ENCODE measurements around the gene DAGLA. TPM values are rescaled to one million over a fixed set of nuclear protein-coding genes. Genes with fewer than 3 reads are reported as not detected.

DAGLA gene
- total RNA-seq, 3 donors from 2014 or later (not counting 1 experiment from before 2014, with no cell fraction given), result 0.18 to 0.48 (median 0.38) TPM

DNA sequence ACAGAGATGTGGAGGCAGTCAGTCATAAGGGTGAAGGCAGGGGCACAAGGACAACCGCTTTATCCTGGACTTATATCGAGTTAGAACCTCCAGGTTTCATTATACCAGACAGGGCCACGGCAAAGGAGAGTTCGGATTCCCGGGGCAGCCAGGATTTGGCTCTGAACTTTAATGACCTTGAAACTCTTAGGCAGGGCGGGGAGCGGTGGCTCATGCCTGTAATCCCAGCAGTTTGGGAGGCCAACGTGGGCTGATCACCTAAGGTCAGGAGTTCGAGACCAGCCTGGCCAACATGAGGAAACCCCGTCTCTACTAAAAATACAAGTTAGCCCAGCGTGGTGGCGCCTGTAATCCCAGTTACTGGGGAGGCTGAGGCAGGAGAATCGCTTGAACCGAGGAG is 71.2 kb downstream of the DAGLA start:
- DNase-seq, result no peak
- 91% methylated on average over 14 of the region's 14 CpGs for WGBS (ENCODE audit: insufficient coverage)
- H3K4me3 ChIP-seq (ENCODE audit: low read length), result no peak overlapping the region
- peaks cover 20% of the 10 kb centered on the region for H3K4me1 ChIP-seq (ENCODE audit: control insufficient read depth, insufficient read depth, low read length)
- H3K27me3 ChIP-seq (ENCODE audit: control insufficient read depth, insufficient read depth, low read length), result peaks cover 13% of the 10 kb centered on the region
- Mint-ChIP-seq H3K4me1 (peaks cover 9 to 24% of the 10 kb centered on the region in 2 donors), H3K27me3 (ENCODE audit: low read depth in 2 of 2) (peaks cover 8 to 25% of the 10 kb centered on the region in 2 donors), H3K27ac (no peak overlapping the region), H3K9me3 (no peaks in the 10 kb centered on the region), H3K36me3 (no peaks in the 10 kb centered on the region), H3K4me3 (peak overlapping the region; percentile 13)
- no peaks in the 10 kb centered on the region for H3K36me3 ChIP-seq (ENCODE audit: control insufficient read depth, insufficient read depth, low read length)
- TF ChIP-seq, protein P1, sequence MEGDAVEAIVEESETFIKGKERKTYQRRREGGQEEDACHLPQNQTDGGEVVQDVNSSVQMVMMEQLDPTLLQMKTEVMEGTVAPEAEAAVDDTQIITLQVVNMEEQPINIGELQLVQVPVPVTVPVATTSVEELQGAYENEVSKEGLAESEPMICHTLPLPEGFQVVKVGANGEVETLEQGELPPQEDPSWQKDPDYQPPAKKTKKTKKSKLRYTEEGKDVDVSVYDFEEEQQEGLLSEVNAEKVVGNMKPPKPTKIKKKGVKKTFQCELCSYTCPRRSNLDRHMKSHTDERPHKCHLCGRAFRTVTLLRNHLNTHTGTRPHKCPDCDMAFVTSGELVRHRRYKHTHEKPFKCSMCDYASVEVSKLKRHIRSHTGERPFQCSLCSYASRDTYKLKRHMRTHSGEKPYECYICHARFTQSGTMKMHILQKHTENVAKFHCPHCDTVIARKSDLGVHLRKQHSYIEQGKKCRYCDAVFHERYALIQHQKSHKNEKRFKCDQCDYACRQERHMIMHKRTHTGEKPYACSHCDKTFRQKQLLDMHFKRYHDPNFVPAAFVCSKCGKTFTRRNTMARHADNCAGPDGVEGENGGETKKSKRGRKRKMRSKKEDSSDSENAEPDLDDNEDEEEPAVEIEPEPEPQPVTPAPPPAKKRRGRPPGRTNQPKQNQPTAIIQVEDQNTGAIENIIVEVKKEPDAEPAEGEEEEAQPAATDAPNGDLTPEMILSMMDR (IDR thresholded peaks at IDR 0.05), result no peak
- intact Hi-C loops (cut with micrococcal nuclease), result no loop called here
- no peak for ATAC-seq
- no peaks in the 10 kb centered on the region for H3K9me3 ChIP-seq (ENCODE audit: control insufficient read depth, insufficient read depth, low read length)
- no peak overlapping the region for H3K27ac ChIP-seq (ENCODE audit: low read length)

DNA sequence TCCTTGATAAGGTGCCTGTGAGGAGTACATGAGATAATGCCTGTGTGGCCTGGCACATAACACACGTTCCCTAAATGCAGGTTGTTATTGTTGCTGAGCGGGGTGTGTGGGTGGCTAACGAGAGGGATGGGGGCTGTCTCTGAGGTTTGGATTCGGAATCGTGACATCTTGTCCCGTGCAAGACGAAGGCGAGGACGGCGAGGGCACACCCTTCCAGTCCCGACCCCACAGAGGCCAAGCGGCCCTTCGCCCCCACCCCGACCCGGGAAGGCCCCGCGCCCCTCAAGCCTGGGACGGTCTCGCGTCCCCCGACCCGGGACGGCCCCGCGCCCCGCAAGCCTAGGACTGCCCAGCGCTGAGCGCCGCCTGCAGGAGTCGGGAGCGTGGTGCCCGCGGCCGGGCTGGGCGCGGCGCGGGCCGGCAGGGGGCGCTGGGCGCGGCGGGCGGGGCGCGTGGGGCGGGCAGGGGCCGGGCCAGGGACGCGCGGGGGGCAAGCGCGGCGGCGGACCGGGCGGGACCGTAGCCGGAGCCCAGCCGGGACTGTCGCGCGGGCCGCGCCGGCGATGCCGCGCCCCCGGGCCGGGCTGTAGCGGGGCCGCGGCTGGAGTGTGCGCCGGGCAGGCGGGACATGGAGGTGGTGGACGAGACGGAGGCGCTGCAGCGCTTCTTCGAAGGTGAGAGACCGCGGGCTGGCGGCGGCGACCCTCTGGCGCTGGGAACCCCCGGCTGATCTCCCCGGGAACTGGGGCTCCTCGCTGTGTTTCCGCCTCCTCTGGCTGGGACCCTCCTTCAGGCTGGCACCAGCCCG is 72.1 kb downstream of the DAGLA start, which contains the start of gene MYRF:
Gene MYRF (plus strand): TSS at position 520 of the 808 bp plus-strand sequence. CDS start 109 bp downstream, at position 629.
- Histone ChIP-seq H3K27me3 (ENCODE audit: control insufficient read depth, insufficient read depth, low read length) (peaks cover 13% of the 10 kb centered on the region), H3K27ac (ENCODE audit: low read length) (no peak within 1 kb of the TSS), H3K4me3 (ENCODE audit: low read length) (peak within 1 kb of the TSS; percentile 23), H3K9me3 (ENCODE audit: control insufficient read depth, insufficient read depth, low read length) (no peaks in the 10 kb centered on the region), H3K36me3 (ENCODE audit: control insufficient read depth, insufficient read depth, low read length) (no peaks in the 10 kb centered on the region), H3K4me1 (ENCODE audit: control insufficient read depth, insufficient read depth, low read length) (peaks cover 25% of the 10 kb centered on the region)
- 4% methylated on average over 93 of the region's 93 CpGs for WGBS (ENCODE audit: insufficient coverage)
- peaks cover 9 to 27% of the 10 kb centered on the region in 2 donors for H3K4me1 Mint-ChIP-seq
- no peaks in the 10 kb centered on the region for H3K9me3 Mint-ChIP-seq
- peak; percentile 86 to 87 (median 86) for ATAC-seq
- DNase-seq, result peak; percentile 69 to 74
- peak within 1 kb of the TSS; percentile 64 to 78 for H3K27ac Mint-ChIP-seq
- intact Hi-C loops (cut with micrococcal nuclease), result no loop called here
- TF ChIP-seq, protein P1 (IDR thresholded peaks at IDR 0.05), result peak; percentile 36
- H3K4me3 Mint-ChIP-seq, result peak within 1 kb of the TSS; percentile 85
- H3K27me3 Mint-ChIP-seq (ENCODE audit: low read depth in 2 of 2), result peaks cover 8 to 25% of the 10 kb centered on the region in 2 donors
- no peaks in the 10 kb centered on the region for H3K36me3 Mint-ChIP-seq

DNA sequence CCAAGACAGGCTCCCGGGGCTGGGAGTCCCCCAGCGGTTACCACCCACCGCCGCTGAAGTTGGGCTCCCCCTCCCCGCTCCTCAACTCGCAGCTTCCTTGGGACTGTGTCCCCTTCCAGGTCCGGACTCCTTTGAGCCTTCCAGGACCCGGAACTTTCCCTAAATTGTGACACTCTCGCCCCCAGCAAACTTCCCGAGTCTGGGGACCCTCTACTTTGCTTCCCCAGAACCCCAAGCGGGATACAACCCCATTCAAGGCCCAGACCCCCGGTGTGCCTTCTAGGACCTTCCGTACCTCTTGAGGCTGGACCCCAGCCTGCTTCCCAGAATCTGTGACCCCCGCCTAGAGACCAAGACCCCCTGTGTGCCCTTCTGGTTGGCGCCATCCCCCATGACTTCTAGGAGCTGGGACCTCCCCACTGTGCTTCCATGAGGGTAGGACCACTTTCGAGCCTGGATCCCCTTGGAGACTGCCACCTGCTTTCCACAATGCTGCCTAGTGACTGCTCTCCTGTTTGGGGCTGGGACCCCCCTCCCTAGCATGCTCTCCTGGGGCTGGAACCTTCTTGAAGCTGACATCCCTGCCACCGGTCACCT is 72.8 kb downstream of the DAGLA start:
- Histone ChIP-seq H3K27me3 (ENCODE audit: control insufficient read depth, insufficient read depth, low read length) (peaks cover 13% of the 10 kb centered on the region), H3K4me3 (ENCODE audit: low read length) (peak overlapping the region; percentile 23), H3K9me3 (ENCODE audit: control insufficient read depth, insufficient read depth, low read length) (no peaks in the 10 kb centered on the region), H3K27ac (ENCODE audit: low read length) (no peak overlapping the region), H3K4me1 (ENCODE audit: control insufficient read depth, insufficient read depth, low read length) (peaks cover 25% of the 10 kb centered on the region), H3K36me3 (ENCODE audit: control insufficient read depth, insufficient read depth, low read length) (no peaks in the 10 kb centered on the region)
- Mint-ChIP-seq H3K27me3 (ENCODE audit: low read depth in 2 of 2) (peaks cover 8 to 25% of the 10 kb centered on the region in 2 donors), H3K9me3 (no peaks in the 10 kb centered on the region), H3K4me3 (peak overlapping the region; percentile 85), H3K36me3 (no peaks in the 10 kb centered on the region), H3K27ac (peak overlapping the region; percentile 64 to 78), H3K4me1 (peaks cover 9 to 27% of the 10 kb centered on the region in 2 donors)
- DNase-seq (no peak), ATAC-seq (no peak)
- intact Hi-C loops (cut with micrococcal nuclease), result no loop called here
- TF ChIP-seq, protein P1 (IDR thresholded peaks at IDR 0.05), result no peak
- WGBS (ENCODE audit: insufficient coverage), result 48% methylated on average over 17 of the region's 17 CpGs

Measured in natural killer cell (primary cell).